ENCODE results near the gene JDP2.

The JDP2 gene

GRCh38 chr14:75461755-75462349 is 34.0 kb downstream of the JDP2 start:
- peaks cover 7 to 40% (median 36%) of the 10 kb centered on the region in 4 experiments for H3K4me1 ChIP-seq (ENCODE audit: control extremely low read depth in 1 of 4, control insufficient read depth in 4 of 4, insufficient read depth in 4 of 4, low read length in 3 of 4)
- no peaks in the 10 kb centered on the region for H3K9me3 ChIP-seq (ENCODE audit: control extremely low read depth in 1 of 5, control insufficient read depth in 4 of 5, insufficient read depth in 2 of 5, low read depth in 1 of 5, low read length in 4 of 5)
- H3K4me3 ChIP-seq (ENCODE audit: control insufficient read depth in 1 of 7, extremely low read depth in 1 of 7, insufficient read depth in 4 of 7, low read depth in 2 of 7, low read length in 6 of 7): no peak overlapping the region
- H3K27ac ChIP-seq (ENCODE audit: insufficient read depth in 1 of 2, low read depth in 1 of 2, low read length in 2 of 2, poor library complexity in 1 of 2, severe bottlenecking in 2 of 2): no peak overlapping the region
- ChIA-PET CTCF (interaction anchor here (0.8 to 1.4 kb wide), 3 partner anchors 8 to 323 kb away, joined by 3 to 4 read pairs (median 4); no protein-coding TSS in a partner anchor), POLR2A (no interaction called here)
- 88% methylated on average over 1 of the region's 2 CpGs for WGBS (ENCODE audit: insufficient coverage)
- no peak for DNase-seq
- H3K36me3 ChIP-seq (ENCODE audit: control insufficient read depth in 4 of 4, insufficient read depth in 4 of 4, low read length in 3 of 4): peaks cover 0 to 56% (median 11%) of the 10 kb centered on the region in 4 experiments
- no peaks in the 10 kb centered on the region for H3K27me3 ChIP-seq (replicated peaks in 2 of 5; ENCODE audit: control insufficient read depth in 4 of 5, insufficient read depth in 5 of 5, low read length in 4 of 5)

- WGBS (ENCODE audit: insufficient coverage): 97% methylated on average over 5 of the region's 6 CpGs
- no peak overlapping the region for H3K27ac ChIP-seq (ENCODE audit: insufficient read depth in 1 of 2, low read depth in 1 of 2, low read length in 2 of 2, poor library complexity in 1 of 2, severe bottlenecking in 2 of 2)
- CTCF ChIA-PET: no interaction called here
Observed at GRCh38 chr14:75464626-75465025, 36.8 kb downstream of the JDP2 start.

GRCh38 chr14:75467763-75468162 is 39.9 kb downstream of the JDP2 start:
- Histone ChIP-seq H3K9me3 (ENCODE audit: control extremely low read depth in 1 of 5, control insufficient read depth in 4 of 5, insufficient read depth in 2 of 5, low read depth in 1 of 5, low read length in 4 of 5) (no peaks in the 10 kb centered on the region), H3K36me3 (ENCODE audit: control insufficient read depth in 4 of 4, insufficient read depth in 4 of 4, low read length in 3 of 4) (peaks cover 2 to 77% (median 22%) of the 10 kb centered on the region in 4 experiments), H3K4me1 (ENCODE audit: control extremely low read depth in 1 of 4, control insufficient read depth in 4 of 4, insufficient read depth in 4 of 4, low read length in 3 of 4) (peaks cover 0 to 8% (median 2%) of the 10 kb centered on the region in 4 experiments), H3K27ac (ENCODE audit: insufficient read depth in 1 of 2, low read depth in 1 of 2, low read length in 2 of 2, poor library complexity in 1 of 2, severe bottlenecking in 2 of 2) (no peak overlapping the region), H3K4me3 (ENCODE audit: control insufficient read depth in 1 of 7, extremely low read depth in 1 of 7, insufficient read depth in 4 of 7, low read depth in 2 of 7, low read length in 6 of 7) (no peak overlapping the region), H3K27me3 (replicated peaks in 2 of 5; ENCODE audit: control insufficient read depth in 4 of 5, insufficient read depth in 5 of 5, low read length in 4 of 5) (no peaks in the 10 kb centered on the region)
- ChIA-PET POLR2A (no interaction called here), CTCF (interaction anchor here (0.6 to 2.2 kb wide), 7 partner anchors 13 to 159 kb away, joined by 3 to 7 read pairs (median 4); no protein-coding TSS in a partner anchor)
- DNase-seq: no peak
- 95% methylated on average over 11 of the region's 11 CpGs for WGBS (ENCODE audit: insufficient coverage)

More at GRCh38 chr14:75464626-75465025, 36.8 kb downstream of the JDP2 start:
- Histone ChIP-seq H3K4me3 (ENCODE audit: control insufficient read depth in 1 of 7, extremely low read depth in 1 of 7, insufficient read depth in 4 of 7, low read depth in 2 of 7, low read length in 6 of 7) (no peak overlapping the region), H3K9me3 (ENCODE audit: control extremely low read depth in 1 of 5, control insufficient read depth in 4 of 5, insufficient read depth in 2 of 5, low read depth in 1 of 5, low read length in 4 of 5) (no peaks in the 10 kb centered on the region), H3K36me3 (ENCODE audit: control insufficient read depth in 4 of 4, insufficient read depth in 4 of 4, low read length in 3 of 4) (peaks cover 2 to 74% (median 14%) of the 10 kb centered on the region in 4 experiments), H3K27me3 (replicated peaks in 2 of 5; ENCODE audit: control insufficient read depth in 4 of 5, insufficient read depth in 5 of 5, low read length in 4 of 5) (no peaks in the 10 kb centered on the region), H3K4me1 (ENCODE audit: control extremely low read depth in 1 of 4, control insufficient read depth in 4 of 4, insufficient read depth in 4 of 4, low read length in 3 of 4) (peaks cover 0 to 12% (median 8%) of the 10 kb centered on the region in 4 experiments)
- DNase-seq: no peak
- POLR2A ChIA-PET: no interaction called here

- no peak overlapping the region for H3K4me3 ChIP-seq (ENCODE audit: control insufficient read depth in 1 of 7, extremely low read depth in 1 of 7, insufficient read depth in 4 of 7, low read depth in 2 of 7, low read length in 6 of 7)
- POLR2A ChIA-PET: no interaction called here
- 97% methylated on average over 16 of the region's 16 CpGs for WGBS (ENCODE audit: insufficient coverage)
- peaks cover 0 to 8% (median 2%) of the 10 kb centered on the region in 4 experiments for H3K4me1 ChIP-seq (ENCODE audit: control extremely low read depth in 1 of 4, control insufficient read depth in 4 of 4, insufficient read depth in 4 of 4, low read length in 3 of 4)
- no peak for DNase-seq
- CTCF ChIA-PET: interaction anchor here (1.1 to 2.2 kb wide), 3 partner anchors 12 to 18 kb away, joined by 3 to 7 read pairs (median 5); no protein-coding TSS in a partner anchor
- H3K27ac ChIP-seq (ENCODE audit: insufficient read depth in 1 of 2, low read depth in 1 of 2, low read length in 2 of 2, poor library complexity in 1 of 2, severe bottlenecking in 2 of 2): no peak overlapping the region
- H3K27me3 ChIP-seq (replicated peaks in 2 of 5; ENCODE audit: control insufficient read depth in 4 of 5, insufficient read depth in 5 of 5, low read length in 4 of 5): no peaks in the 10 kb centered on the region
- no peaks in the 10 kb centered on the region for H3K9me3 ChIP-seq (ENCODE audit: control extremely low read depth in 1 of 5, control insufficient read depth in 4 of 5, insufficient read depth in 2 of 5, low read depth in 1 of 5, low read length in 4 of 5)
- H3K36me3 ChIP-seq (ENCODE audit: control insufficient read depth in 4 of 4, insufficient read depth in 4 of 4, low read length in 3 of 4): peaks cover 0 to 71% (median 20%) of the 10 kb centered on the region in 4 experiments
Observed at GRCh38 chr14:75469164-75469563, 41.3 kb downstream of the JDP2 start.

GRCh38 chr14:75469606-75470237 is 41.9 kb downstream of the JDP2 start:
- no peak overlapping the region for H3K27ac ChIP-seq (ENCODE audit: insufficient read depth in 1 of 2, low read depth in 1 of 2, low read length in 2 of 2, poor library complexity in 1 of 2, severe bottlenecking in 2 of 2)
- H3K27me3 ChIP-seq (replicated peaks in 2 of 5; ENCODE audit: control insufficient read depth in 4 of 5, insufficient read depth in 5 of 5, low read length in 4 of 5): no peaks in the 10 kb centered on the region
- H3K36me3 ChIP-seq (ENCODE audit: control insufficient read depth in 4 of 4, insufficient read depth in 4 of 4, low read length in 3 of 4): peaks cover 0 to 71% (median 20%) of the 10 kb centered on the region in 4 experiments
- H3K4me1 ChIP-seq (ENCODE audit: control extremely low read depth in 1 of 4, control insufficient read depth in 4 of 4, insufficient read depth in 4 of 4, low read length in 3 of 4): peaks cover 0 to 8% (median 2%) of the 10 kb centered on the region in 4 experiments
- no peak for DNase-seq
- ChIA-PET CTCF (interaction anchor here (1.1 to 2.0 kb wide), 3 partner anchors 13 to 19 kb away, joined by 3 to 5 read pairs (median 5); no protein-coding TSS in a partner anchor), POLR2A (no interaction called here)
- no peaks in the 10 kb centered on the region for H3K9me3 ChIP-seq (ENCODE audit: control extremely low read depth in 1 of 5, control insufficient read depth in 4 of 5, insufficient read depth in 2 of 5, low read depth in 1 of 5, low read length in 4 of 5)
- WGBS (ENCODE audit: insufficient coverage): 92% methylated on average over 18 of the region's 25 CpGs
- no peak overlapping the region for H3K4me3 ChIP-seq (ENCODE audit: control insufficient read depth in 1 of 7, extremely low read depth in 1 of 7, insufficient read depth in 4 of 7, low read depth in 2 of 7, low read length in 6 of 7)

GRCh38 chr14:75470238-75470797 is 42.5 kb downstream of the JDP2 start:
- Histone ChIP-seq H3K36me3 (ENCODE audit: control insufficient read depth in 4 of 4, insufficient read depth in 4 of 4, low read length in 3 of 4) (peaks cover 0 to 66% (median 20%) of the 10 kb centered on the region in 4 experiments), H3K4me1 (ENCODE audit: control extremely low read depth in 1 of 4, control insufficient read depth in 4 of 4, insufficient read depth in 4 of 4, low read length in 3 of 4) (peaks cover 0 to 8% (median 2%) of the 10 kb centered on the region in 4 experiments), H3K4me3 (ENCODE audit: control insufficient read depth in 1 of 7, extremely low read depth in 1 of 7, insufficient read depth in 4 of 7, low read depth in 2 of 7, low read length in 6 of 7) (no peak overlapping the region), H3K27me3 (replicated peaks in 2 of 5; ENCODE audit: control insufficient read depth in 4 of 5, insufficient read depth in 5 of 5, low read length in 4 of 5) (no peaks in the 10 kb centered on the region), H3K27ac (ENCODE audit: insufficient read depth in 1 of 2, low read depth in 1 of 2, low read length in 2 of 2, poor library complexity in 1 of 2, severe bottlenecking in 2 of 2) (no peak overlapping the region), H3K9me3 (ENCODE audit: control extremely low read depth in 1 of 5, control insufficient read depth in 4 of 5, insufficient read depth in 2 of 5, low read depth in 1 of 5, low read length in 4 of 5) (no peaks in the 10 kb centered on the region)
- POLR2A ChIA-PET: no interaction called here
- WGBS (ENCODE audit: insufficient coverage): 93% methylated on average over 7 of the region's 12 CpGs
- no peak for DNase-seq
- CTCF ChIA-PET: interaction anchor here (1.1 to 1.8 kb wide), 2 partner anchors 17 to 19 kb away, joined by 3 to 5 read pairs; no protein-coding TSS in a partner anchor
